H1 (cell line): ENCODE data around the gene TXNDC5. TPM values are rescaled to one million over a fixed set of nuclear protein-coding genes. Genes with fewer than 3 reads are reported as not detected.

Experiments used
- BACH1 ChIP-seq: IDR thresholded peaks from 2 replicates; pipeline ENCODE4 v1.6.1; 2012; ENCODE audit warnings: low read length, improper control_type of control experiment
- BCL11A ChIP-seq, 2 experiments: IDR thresholded peaks; one replicate each; pipeline ENCODE4 v1.6.1; 2011; ENCODE audit warnings: low read depth in 2 of 2, low read length in 2 of 2, mild to moderate bottlenecking in 2 of 2
- CREB1 ChIP-seq: IDR thresholded peaks from 2 replicates; pipeline ENCODE4 v1.6.1; 2012; ENCODE audit warnings: inconsistent platforms
- CTBP2 ChIP-seq: IDR thresholded peaks from 2 replicates; pipeline ENCODE4 v1.7.0; 2011; ENCODE audit warnings: borderline replicate concordance, mild to moderate bottlenecking, moderate library complexity, mixed read lengths, low read length; ENCODE audit not compliant: insufficient read depth, insufficient read length
- PHF8 ChIP-seq: fragments of 200-600 bp; sonication (generic); conservative IDR thresholded peaks from 2 replicates; pipeline ENCODE4 v1.7.1; 2012; ENCODE audit warnings: low read depth, mild to moderate bottlenecking, inconsistent platforms, low read length, moderate library complexity
- POU5F1 ChIP-seq: IDR thresholded peaks from 2 replicates; pipeline ENCODE4 v1.6.1; 2011; ENCODE audit warnings: low read depth, mild to moderate bottlenecking, low read length, moderate library complexity
- RNF2 ChIP-seq: fragments of 200-900, 300-1000 bp; sonication (generic); IDR thresholded peaks from 2 replicates; pipeline ENCODE4 v1.7.1; 2016; ENCODE audit warnings: borderline replicate concordance, low read depth, mild to moderate bottlenecking, antibody characterized with exemption, low read length; ENCODE audit not compliant: poor library complexity, severe bottlenecking; ENCODE audit errors: missing control alignments
- YY1 ChIP-seq: IDR thresholded peaks from 2 replicates; pipeline ENCODE4 v1.6.1; 2011; ENCODE audit warnings: low read depth, mild to moderate bottlenecking, low read length
- polyA plus RNA-seq, 7 experiments: library from polyadenylated mRNA; depleted of rRNA in 3 of 7; stranded (reverse) in 5 of 7; unstranded in 2 of 7; fragments of >200 nt in 5 of 7; fragments of 200-250 nt in 2 of 7; gene quantifications; 1 replicate in 5 of 7; 2 replicates in 1 of 7; 4 replicates in 1 of 7; pipeline versions ENCODE4 v1.2.1 to v1.2.3, GENCODE V29; 2011 to 2013; ENCODE audit warnings: missing spikeins in 2 of 7, mixed read lengths in 2 of 7
- total RNA-seq: library from RNA; stranded (reverse); fragmentation: NEBNext Ultra II Directional; extraction: Animal tissue kit (Norgen Biotek cat#: 25700); gene quantifications from 2 replicates; pipeline ENCODE4 v1.2.1, GENCODE V29; 2021
- TF ChIP-seq, protein P1 (sequence below): fragments of 300-600 bp; sonication (generic); IDR thresholded peaks from 2 replicates; pipeline ENCODE4 v1.7.1; 2012; ENCODE audit warnings: low read length, moderate library complexity, mild to moderate bottlenecking, inconsistent platforms; ENCODE audit not compliant: insufficient replicate concordance
- TF ChIP-seq, protein P2 (sequence below): IDR thresholded peaks from 2 replicates; pipeline ENCODE4 v1.6.1; 2011; ENCODE audit warnings: low read length, improper control_type of control experiment

TXNDC5 gene
- total and polyA plus RNA-seq, 2 of the 8 experiments (the other 6 are each of a cell fraction or from before 2014, with no cell fraction given), result 114 to 172 TPM

DNA sequence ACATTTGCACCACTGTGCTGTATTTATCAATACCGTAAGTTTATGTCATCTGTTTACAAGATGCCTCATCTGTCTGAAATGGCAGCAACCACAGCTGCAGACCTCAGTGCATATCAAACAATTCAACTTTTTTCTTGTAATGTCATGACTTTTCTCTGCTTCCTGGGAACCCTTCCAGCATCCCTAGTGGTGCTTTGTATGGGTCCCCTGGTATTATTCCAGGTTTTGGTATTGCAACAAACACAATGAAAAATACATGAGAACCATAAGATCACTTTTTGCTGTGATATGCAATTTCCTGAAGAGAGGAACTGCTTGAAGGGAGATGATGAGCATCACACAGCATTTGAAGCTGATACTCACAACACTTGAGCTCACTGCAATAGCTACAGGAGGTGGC lies 12.0 kb upstream of the TXNDC5 start (continued):
- TF ChIP-seq, protein P1, sequence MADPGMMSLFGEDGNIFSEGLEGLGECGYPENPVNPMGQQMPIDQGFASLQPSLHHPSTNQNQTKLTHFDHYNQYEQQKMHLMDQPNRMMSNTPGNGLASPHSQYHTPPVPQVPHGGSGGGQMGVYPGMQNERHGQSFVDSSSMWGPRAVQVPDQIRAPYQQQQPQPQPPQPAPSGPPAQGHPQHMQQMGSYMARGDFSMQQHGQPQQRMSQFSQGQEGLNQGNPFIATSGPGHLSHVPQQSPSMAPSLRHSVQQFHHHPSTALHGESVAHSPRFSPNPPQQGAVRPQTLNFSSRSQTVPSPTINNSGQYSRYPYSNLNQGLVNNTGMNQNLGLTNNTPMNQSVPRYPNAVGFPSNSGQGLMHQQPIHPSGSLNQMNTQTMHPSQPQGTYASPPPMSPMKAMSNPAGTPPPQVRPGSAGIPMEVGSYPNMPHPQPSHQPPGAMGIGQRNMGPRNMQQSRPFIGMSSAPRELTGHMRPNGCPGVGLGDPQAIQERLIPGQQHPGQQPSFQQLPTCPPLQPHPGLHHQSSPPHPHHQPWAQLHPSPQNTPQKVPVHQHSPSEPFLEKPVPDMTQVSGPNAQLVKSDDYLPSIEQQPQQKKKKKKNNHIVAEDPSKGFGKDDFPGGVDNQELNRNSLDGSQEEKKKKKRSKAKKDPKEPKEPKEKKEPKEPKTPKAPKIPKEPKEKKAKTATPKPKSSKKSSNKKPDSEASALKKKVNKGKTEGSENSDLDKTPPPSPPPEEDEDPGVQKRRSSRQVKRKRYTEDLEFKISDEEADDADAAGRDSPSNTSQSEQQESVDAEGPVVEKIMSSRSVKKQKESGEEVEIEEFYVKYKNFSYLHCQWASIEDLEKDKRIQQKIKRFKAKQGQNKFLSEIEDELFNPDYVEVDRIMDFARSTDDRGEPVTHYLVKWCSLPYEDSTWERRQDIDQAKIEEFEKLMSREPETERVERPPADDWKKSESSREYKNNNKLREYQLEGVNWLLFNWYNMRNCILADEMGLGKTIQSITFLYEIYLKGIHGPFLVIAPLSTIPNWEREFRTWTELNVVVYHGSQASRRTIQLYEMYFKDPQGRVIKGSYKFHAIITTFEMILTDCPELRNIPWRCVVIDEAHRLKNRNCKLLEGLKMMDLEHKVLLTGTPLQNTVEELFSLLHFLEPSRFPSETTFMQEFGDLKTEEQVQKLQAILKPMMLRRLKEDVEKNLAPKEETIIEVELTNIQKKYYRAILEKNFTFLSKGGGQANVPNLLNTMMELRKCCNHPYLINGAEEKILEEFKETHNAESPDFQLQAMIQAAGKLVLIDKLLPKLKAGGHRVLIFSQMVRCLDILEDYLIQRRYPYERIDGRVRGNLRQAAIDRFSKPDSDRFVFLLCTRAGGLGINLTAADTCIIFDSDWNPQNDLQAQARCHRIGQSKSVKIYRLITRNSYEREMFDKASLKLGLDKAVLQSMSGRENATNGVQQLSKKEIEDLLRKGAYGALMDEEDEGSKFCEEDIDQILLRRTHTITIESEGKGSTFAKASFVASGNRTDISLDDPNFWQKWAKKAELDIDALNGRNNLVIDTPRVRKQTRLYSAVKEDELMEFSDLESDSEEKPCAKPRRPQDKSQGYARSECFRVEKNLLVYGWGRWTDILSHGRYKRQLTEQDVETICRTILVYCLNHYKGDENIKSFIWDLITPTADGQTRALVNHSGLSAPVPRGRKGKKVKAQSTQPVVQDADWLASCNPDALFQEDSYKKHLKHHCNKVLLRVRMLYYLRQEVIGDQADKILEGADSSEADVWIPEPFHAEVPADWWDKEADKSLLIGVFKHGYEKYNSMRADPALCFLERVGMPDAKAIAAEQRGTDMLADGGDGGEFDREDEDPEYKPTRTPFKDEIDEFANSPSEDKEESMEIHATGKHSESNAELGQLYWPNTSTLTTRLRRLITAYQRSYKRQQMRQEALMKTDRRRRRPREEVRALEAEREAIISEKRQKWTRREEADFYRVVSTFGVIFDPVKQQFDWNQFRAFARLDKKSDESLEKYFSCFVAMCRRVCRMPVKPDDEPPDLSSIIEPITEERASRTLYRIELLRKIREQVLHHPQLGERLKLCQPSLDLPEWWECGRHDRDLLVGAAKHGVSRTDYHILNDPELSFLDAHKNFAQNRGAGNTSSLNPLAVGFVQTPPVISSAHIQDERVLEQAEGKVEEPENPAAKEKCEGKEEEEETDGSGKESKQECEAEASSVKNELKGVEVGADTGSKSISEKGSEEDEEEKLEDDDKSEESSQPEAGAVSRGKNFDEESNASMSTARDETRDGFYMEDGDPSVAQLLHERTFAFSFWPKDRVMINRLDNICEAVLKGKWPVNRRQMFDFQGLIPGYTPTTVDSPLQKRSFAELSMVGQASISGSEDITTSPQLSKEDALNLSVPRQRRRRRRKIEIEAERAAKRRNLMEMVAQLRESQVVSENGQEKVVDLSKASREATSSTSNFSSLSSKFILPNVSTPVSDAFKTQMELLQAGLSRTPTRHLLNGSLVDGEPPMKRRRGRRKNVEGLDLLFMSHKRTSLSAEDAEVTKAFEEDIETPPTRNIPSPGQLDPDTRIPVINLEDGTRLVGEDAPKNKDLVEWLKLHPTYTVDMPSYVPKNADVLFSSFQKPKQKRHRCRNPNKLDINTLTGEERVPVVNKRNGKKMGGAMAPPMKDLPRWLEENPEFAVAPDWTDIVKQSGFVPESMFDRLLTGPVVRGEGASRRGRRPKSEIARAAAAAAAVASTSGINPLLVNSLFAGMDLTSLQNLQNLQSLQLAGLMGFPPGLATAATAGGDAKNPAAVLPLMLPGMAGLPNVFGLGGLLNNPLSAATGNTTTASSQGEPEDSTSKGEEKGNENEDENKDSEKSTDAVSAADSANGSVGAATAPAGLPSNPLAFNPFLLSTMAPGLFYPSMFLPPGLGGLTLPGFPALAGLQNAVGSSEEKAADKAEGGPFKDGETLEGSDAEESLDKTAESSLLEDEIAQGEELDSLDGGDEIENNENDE, result no peak
- TF ChIP-seq BCL11A (IDR thresholded peaks at IDR 0.05; ENCODE audit: low read depth in 2 of 2, low read length in 2 of 2) (no peak), CREB1 (no peak), BACH1 (no peak), RNF2 (no peak), PHF8 (no peak), POU5F1 (no peak), YY1 (no peak), CTBP2 (no peak)
- TF ChIP-seq, protein P2, sequence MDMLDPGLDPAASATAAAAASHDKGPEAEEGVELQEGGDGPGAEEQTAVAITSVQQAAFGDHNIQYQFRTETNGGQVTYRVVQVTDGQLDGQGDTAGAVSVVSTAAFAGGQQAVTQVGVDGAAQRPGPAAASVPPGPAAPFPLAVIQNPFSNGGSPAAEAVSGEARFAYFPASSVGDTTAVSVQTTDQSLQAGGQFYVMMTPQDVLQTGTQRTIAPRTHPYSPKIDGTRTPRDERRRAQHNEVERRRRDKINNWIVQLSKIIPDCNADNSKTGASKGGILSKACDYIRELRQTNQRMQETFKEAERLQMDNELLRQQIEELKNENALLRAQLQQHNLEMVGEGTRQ, result no peak
